Activated naive CD8-positive, alpha-beta T cell treated with anti-CD3 and anti-CD28 coated beads for 36 hours (primary cell): ENCODE measurements around the gene CARNS1. TPM values are rescaled to one million over a fixed set of nuclear protein-coding genes. Genes with fewer than 3 reads are reported as not detected.

Experiments used
- DNase-seq: peaks from one replicate; pipeline ENCODE4 v3.0.0; 2021
- H3K27ac Mint-ChIP-seq: one replicate; pipeline ENCODE4 v1.8.0; 2022; ENCODE audit warnings: mild to moderate bottlenecking, moderate library complexity, mixed read lengths
- H3K27me3 Mint-ChIP-seq: one replicate; pipeline ENCODE4 v1.8.0; 2022; ENCODE audit warnings: mild to moderate bottlenecking, mixed read lengths
- H3K36me3 Mint-ChIP-seq: one replicate; pipeline ENCODE4 v1.8.0; 2021; ENCODE audit warnings: mild to moderate bottlenecking, mixed read lengths
- H3K4me1 Mint-ChIP-seq: one replicate; pipeline ENCODE4 v1.8.0; 2021; ENCODE audit warnings: mixed read lengths
- H3K4me3 Mint-ChIP-seq: one replicate; pipeline ENCODE4 v1.8.0; 2022; ENCODE audit warnings: mild to moderate bottlenecking, moderate library complexity, mixed read lengths
- H3K9me3 Mint-ChIP-seq: one replicate; pipeline ENCODE4 v1.8.0; 2022; ENCODE audit warnings: mixed read lengths
- total RNA-seq, 2 experiments: library from RNA; stranded (reverse); gene quantifications; one replicate each; pipeline ENCODE4 v1.2.3, GENCODE V29; 2021

CARNS1 gene, protein sequence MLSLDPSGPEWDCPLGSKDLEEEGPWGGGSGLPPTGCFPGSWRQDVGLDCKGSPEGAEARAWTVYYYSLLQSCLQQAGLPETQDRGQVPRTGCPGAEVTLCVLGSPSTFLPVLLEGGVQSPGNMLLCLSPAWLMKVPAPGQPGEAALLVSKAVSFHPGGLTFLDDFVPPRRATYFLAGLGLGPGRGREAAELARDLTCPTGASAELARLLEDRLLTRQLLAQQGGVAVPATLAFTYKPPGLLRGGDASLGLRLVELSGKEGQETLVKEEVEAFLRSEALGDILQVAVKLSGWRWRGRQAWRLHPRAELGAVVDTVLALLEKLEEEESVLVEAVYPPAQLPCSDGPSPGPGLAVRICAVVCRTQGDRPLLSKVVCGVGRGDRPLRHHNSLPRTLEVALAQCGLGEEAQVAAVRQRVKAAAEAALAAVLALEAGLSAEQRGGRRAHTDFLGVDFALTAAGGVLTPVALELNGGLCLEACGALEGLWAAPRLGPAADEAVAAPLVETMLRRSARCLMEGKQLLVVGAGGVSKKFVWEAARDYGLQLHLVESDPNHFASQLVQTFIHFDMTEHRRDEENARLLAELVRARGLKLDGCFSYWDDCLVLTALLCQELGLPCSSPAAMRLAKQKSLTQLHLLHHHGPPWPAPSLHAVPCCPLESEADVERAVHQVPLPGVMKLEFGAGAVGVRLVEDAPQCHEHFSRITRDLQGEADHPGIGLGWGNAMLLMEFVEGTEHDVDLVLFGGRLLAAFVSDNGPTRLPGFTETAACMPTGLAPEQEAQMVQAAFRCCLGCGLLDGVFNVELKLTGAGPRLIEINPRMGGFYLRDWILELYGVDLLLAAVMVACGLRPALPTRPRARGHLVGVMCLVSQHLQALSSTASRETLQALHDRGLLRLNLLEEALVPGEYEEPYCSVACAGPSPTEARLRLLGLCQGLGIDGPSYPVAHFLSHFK
- 1 to 10 TPM; 3.1 to 3.7 TPM for total RNA-seq

DNA sequence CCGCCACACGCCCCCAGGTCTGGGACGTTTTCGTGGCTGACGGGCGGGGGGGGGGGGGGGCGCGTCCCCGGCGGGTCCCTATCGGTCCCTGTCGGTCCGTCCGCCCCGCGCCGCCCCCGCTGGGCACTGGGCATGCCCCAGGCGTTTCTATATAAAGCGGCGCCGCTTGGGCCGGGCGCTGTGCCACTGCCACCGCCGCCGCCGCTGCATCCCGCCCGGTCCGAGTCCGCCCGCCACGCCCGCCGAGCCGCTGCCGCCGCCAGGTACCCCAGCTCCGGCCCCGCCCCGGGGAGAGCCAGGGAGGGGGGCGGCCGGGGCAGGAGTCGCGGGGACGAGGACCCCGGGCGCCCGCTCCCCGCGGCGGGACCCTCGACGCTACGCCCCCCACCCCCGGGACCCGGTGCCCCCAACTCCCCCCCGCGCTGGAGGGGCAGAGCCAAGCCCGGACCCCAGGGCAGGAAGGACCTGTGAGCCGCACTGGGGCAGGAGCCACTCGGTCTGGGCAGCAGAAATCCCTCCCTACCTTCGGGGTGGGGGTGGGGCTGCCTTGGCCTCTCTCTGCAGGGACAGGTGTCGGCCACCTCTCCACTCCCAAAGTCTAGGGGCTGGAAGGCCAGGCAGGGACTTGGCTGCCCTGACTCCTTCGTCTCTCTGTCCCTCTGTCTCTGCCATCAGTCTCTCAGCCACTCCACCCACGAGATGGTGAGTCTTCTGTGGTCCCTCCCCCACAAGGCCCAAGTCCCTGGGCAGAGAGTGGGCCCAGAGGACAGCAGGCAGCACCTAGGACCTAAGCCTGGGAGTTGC lies at the start of gene CARNS1:
TSS of gene CARNS1 (plus strand) at position 178 of the 804 bp plus-strand sequence. CDS start at position 700, 522 bp downstream.
- Mint-ChIP-seq H3K27ac (peak within 1 kb of the TSS; percentile 89), H3K36me3 (peaks cover 4% of the 10 kb centered on the region), H3K9me3 (no peaks in the 10 kb centered on the region), H3K4me1 (peaks cover 67% of the 10 kb centered on the region), H3K4me3 (peak within 1 kb of the TSS; percentile 75), H3K27me3 (no peaks in the 10 kb centered on the region)
- DNase-seq = no peak

DNA sequence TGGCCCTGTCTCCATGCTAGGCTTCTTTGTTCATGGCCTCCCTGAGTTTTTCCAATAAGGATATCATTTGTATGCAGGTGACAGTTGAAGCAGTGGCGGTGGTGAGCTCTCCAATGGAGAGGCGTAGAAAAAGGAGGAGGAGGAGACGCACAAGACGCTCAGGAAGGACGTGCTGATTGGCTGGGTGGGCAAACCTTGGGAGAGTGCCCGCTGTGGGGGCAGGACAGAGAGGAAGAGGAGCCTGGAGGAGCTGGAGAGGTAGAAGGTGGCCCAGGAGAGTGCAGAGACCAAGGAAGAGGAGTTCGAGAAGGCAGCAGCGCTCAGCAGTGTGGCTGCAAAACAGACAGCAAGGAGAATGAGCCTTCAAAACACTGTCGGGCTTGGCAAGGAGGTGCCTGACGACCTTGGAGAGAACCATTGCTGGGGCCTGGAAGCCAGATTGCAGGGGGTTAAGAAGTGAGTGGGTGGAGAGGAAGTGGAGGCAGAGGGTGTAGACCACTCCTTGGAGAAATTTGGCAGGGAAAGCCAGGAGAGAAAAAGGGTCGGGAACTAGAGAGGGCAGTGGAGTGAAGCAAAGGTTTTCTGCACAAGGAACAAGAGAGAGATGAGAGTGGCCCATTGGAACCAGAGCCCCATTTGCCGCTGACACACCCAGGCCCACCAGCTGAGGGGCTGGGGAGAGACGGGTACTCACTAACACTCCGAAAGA lies 49.6 kb upstream of the CARNS1 start:
- H3K4me1 Mint-ChIP-seq = peaks cover 30% of the 10 kb centered on the region
- H3K27ac Mint-ChIP-seq = no peak overlapping the region
- H3K36me3 Mint-ChIP-seq = no peaks in the 10 kb centered on the region
- peaks cover 5% of the 10 kb centered on the region for H3K27me3 Mint-ChIP-seq
- DNase-seq = no peak
- H3K4me3 Mint-ChIP-seq = no peak overlapping the region
- no peaks in the 10 kb centered on the region for H3K9me3 Mint-ChIP-seq

DNA sequence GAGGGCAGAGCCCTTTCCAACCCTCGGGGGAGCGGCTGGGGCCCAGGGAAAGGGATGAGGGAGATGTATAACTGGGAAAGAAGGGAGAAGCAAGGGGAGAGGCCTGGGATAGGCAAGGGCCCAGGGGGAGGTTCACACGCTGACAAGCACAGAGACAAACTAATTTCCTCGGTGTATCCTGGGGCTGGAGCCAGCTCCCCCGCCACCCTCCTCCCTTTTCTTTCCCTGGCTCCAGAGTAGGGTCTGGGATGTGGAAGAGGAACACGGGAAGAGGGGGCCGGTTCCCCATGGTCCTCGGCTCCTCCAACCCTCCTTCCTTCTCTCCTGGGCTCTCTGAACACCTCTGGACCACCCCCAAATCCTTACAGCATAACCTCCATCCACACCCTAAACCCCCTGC lies 48.9 kb upstream of the CARNS1 start:
- Mint-ChIP-seq H3K4me3 (no peak overlapping the region), H3K27me3 (peaks cover 10% of the 10 kb centered on the region)
- DNase-seq = no peak

DNA sequence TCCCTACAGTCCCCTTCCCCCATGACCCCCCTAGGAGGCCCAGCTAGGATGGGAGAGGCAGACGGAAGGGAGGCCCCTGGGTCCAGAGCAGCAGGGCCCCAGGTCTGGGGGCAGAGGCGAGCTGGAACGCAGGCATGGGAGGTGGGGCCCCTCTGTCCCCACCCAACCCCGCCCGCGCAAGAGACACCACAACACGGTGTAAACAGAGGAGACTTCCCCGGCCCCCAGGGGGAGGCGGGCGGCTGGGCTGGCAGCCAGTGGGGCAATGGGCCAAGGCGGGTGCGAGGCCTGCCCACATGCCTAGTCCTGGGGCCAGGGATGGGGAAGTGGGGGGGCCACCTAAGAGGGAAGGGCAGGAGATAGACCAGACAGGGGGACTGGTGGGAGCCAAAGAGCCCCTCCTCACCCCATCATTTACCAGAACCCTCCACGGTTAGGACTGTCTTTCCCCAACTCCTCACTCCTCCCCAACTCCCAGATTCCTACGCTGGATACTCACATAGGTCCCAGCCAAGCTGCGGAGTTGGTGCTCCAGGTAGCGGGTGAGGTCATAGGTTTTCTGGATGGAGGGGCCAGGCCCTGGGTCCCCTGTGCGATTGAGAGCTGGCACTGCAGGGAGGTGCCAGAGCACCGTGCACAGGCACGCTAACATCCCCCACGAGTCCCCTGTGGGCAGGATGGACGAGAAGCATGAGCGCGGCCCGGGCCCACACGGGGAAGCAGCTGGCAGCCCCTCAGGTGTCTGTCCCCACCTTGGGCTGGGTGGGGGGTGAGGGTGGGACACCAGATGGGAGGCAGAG lies 48.3 kb upstream of the CARNS1 start:
- H3K27me3 Mint-ChIP-seq = peaks cover 14% of the 10 kb centered on the region
- H3K36me3 Mint-ChIP-seq = no peaks in the 10 kb centered on the region
- H3K4me3 Mint-ChIP-seq = no peak overlapping the region
- DNase-seq = no peak
- H3K9me3 Mint-ChIP-seq = no peaks in the 10 kb centered on the region
- H3K27ac Mint-ChIP-seq = no peak overlapping the region
- H3K4me1 Mint-ChIP-seq = peaks cover 39% of the 10 kb centered on the region

More for the DNA sequence above, 48.9 kb upstream of the CARNS1 start:
- Mint-ChIP-seq H3K4me1 (peaks cover 35% of the 10 kb centered on the region), H3K27ac (no peak overlapping the region), H3K9me3 (no peaks in the 10 kb centered on the region), H3K36me3 (no peaks in the 10 kb centered on the region)

DNA sequence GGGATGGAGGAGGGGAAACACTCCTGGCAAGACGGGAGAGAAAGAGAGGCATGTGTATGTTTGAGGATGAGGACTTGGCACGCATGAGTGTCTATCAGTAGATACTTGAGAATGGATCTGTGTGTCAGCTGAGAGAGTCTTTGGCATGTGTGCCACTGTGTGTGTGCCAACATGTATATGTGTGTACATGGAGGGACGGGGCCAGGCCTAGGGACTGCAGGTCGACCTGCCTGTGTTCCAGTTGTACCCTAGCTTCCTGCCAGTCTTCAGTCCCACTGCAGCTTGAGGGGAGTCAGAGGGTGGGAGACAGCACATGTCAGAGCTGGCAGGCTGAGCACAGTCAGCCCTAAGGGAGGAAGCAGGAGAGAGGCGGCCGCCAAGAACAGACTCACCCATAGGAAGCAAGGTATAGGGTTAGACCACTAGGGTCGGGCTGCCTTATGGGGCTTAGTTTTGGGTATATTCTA lies 47.7 kb upstream of the CARNS1 start:
- no peak for DNase-seq
- Mint-ChIP-seq H3K4me1 (peaks cover 39% of the 10 kb centered on the region), H3K27me3 (peaks cover 14% of the 10 kb centered on the region), H3K27ac (no peak overlapping the region), H3K4me3 (no peak overlapping the region), H3K9me3 (no peaks in the 10 kb centered on the region), H3K36me3 (no peaks in the 10 kb centered on the region)

DNA sequence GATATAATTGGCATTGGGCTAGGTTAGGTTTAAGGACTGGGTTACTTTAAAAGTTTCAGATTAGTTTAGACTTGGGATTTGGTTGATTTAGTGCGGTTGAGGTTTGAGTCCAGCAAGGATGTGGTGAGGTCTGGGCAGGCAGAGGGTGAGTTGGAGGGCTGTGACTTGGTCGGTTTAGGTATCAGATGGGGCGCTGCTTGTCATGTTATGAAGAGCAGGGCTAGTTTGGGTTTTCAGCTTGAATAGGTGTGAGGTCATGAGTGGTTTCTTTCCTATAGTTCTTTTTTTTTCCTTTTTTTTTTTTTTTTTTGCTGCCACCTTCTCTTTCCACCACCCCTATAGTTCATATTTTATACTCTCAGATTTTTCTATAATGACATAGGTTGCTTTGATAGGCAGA lies 46.9 kb upstream of the CARNS1 start:
- no peak overlapping the region for H3K4me3 Mint-ChIP-seq
- peaks cover 14% of the 10 kb centered on the region for H3K27me3 Mint-ChIP-seq
- no peak overlapping the region for H3K27ac Mint-ChIP-seq
- H3K9me3 Mint-ChIP-seq = no peaks in the 10 kb centered on the region
- peaks cover 39% of the 10 kb centered on the region for H3K4me1 Mint-ChIP-seq
- no peaks in the 10 kb centered on the region for H3K36me3 Mint-ChIP-seq
- DNase-seq = no peak

DNA sequence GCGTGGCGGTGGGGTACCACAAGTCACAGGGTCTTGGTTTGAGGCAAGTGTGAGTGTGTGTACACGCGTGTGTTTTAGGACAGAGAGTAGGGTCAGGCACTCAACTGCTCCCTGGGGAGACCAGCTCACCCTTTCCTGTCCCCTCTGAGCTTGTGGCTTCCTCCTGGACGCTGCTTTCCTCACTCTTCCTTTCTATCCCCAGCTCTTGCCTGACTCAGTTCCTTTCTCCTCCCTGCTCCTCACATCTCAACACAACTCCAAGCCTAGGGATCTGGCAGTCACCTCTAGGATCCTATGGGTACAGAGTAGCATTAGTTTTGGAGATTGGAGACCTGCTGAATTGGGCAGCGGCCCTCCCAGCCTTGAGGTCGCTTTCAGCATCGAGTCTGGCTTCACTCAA lies 46.2 kb upstream of the CARNS1 start:
- Mint-ChIP-seq H3K4me3 (no peak overlapping the region), H3K36me3 (no peaks in the 10 kb centered on the region), H3K27ac (no peak overlapping the region), H3K27me3 (peaks cover 18% of the 10 kb centered on the region), H3K9me3 (no peaks in the 10 kb centered on the region), H3K4me1 (peaks cover 41% of the 10 kb centered on the region)
- no peak for DNase-seq

DNA sequence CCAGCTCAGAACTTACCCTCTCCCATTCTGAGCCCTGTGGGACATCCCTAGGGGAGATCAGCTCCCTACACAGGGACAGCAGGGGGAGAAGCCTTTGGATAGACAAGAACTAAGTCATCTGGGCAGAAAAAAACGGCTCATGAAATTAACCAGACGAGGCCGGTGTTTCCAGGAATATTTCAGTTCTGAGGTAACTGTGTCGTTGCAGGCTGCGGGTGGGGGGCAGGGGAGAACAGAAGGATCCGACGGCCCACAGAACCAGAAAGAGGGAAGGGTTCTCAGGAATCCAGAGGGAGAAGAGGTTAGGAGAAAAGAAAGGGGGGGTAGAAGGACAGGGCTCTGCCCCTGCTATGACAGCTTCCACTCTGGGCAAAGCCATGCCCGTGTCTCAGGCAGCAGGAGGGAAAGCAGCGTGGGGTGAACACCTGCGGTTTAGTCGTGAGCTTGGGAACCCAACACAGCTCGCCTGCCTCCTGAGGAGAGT lies 45.6 kb upstream of the CARNS1 start:
- DNase-seq = no peak

DNA sequence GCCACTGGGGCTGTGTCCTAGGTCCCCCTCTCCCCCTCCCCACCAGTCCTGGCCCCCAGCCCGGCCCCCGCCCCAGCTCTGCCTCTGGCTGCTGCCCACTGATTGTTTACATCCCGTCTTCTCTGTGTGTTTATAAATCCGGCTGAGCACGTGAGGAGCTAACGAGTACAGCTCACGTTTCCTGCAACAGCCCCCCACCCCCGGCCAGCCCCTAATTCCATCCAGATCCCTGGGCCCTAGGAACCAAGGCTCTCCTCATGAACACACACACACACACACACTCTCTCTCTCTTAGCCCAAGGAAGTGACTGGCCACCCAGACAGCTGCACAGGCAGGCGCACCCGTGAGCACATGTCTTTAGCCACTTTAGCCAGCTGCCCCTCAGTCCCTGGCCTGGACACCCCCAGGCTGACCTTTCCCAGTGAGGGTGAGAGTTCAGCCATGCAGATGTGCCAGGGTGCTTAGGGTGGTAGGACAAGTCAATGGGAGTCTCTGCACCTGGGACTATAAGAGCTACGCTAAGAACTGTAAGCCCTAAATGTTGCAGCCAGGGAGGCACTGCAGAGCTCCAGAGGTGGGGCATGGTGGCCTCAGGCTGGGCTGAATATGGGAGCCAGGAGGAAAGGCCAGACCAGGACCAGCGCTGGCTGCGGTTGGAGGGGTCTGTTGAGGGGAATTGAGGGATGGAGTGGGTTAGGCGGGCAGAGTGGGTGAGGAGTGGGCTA lies 45.0 kb upstream of the CARNS1 start:
- Mint-ChIP-seq H3K36me3 (no peaks in the 10 kb centered on the region), H3K27me3 (peaks cover 20% of the 10 kb centered on the region), H3K4me1 (peaks cover 42% of the 10 kb centered on the region), H3K27ac (no peak overlapping the region), H3K9me3 (no peaks in the 10 kb centered on the region), H3K4me3 (no peak overlapping the region)
- DNase-seq = no peak

More for the DNA sequence above, 45.6 kb upstream of the CARNS1 start:
- Mint-ChIP-seq H3K4me1 (peaks cover 43% of the 10 kb centered on the region), H3K36me3 (no peaks in the 10 kb centered on the region), H3K27me3 (peaks cover 18% of the 10 kb centered on the region), H3K27ac (no peak overlapping the region), H3K9me3 (no peaks in the 10 kb centered on the region), H3K4me3 (no peak overlapping the region)

DNA sequence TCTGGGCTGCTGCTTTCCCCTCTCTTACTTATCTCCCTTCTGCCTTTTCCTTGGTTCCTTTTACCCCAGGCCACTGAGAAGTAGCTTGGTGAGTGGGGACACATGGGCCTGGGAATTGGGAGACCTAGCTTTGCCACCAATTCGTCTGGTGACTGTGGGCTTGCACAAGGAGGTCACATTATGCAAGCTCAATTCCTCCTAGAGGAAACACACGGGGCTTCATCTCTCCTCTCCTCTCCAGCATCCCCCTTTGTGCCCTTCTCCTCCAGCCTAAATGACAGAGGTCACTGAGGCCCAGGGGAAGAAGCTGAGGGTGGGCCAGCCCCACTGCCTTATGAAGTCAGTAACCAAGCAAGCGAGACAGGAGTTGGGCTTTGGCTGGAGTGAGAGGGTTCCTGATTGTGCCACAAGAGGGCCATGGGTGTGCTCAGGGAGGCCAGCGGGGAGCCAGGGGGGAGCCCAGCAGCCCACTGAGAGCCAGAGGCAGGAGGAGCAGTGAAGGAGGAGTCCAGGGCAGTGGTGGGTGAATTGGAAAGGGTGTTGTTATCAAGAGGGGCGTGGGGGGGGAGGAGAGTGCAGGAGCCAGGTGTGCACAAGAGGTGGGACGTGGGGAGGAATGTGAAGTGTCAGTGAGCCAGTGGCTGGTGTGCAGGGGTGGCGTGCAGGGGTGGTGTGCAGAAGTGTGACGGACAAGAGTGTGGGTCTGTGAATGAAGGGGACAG lies 44.1 kb upstream of the CARNS1 start:
- DNase-seq = no peak
- peaks cover 29% of the 10 kb centered on the region for H3K27me3 Mint-ChIP-seq
- H3K36me3 Mint-ChIP-seq = no peaks in the 10 kb centered on the region
- H3K4me1 Mint-ChIP-seq = peaks cover 42% of the 10 kb centered on the region
- H3K27ac Mint-ChIP-seq = no peak overlapping the region
- H3K9me3 Mint-ChIP-seq = no peaks in the 10 kb centered on the region
- H3K4me3 Mint-ChIP-seq = peak overlapping the region; percentile 27

DNA sequence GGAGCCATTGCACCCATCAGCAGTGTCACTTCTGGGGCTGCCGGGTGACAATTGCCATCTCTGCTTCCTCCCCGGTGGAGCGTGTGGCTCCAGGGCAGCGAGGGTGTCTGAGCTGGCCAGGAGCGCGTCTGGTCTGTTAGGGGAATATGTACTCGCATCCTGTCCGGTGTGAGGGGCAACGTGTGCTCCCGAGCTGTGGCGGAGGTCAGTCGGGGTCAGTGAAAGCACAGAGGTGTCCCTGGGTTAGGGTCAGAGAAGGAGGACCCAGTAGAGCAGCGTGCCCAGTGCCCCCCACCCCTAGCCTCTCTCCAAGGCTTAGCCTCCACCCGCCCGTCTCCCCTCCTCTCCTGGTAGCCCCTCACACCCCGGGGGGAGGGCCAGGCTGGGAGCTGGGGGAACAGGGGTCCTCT lies 43.6 kb upstream of the CARNS1 start:
- H3K27ac Mint-ChIP-seq = no peak overlapping the region
- H3K27me3 Mint-ChIP-seq = peaks cover 31% of the 10 kb centered on the region
- no peaks in the 10 kb centered on the region for H3K9me3 Mint-ChIP-seq
- no peaks in the 10 kb centered on the region for H3K36me3 Mint-ChIP-seq
- peak overlapping the region; percentile 27 for H3K4me3 Mint-ChIP-seq
- H3K4me1 Mint-ChIP-seq = peaks cover 42% of the 10 kb centered on the region
- no peak for DNase-seq

DNA sequence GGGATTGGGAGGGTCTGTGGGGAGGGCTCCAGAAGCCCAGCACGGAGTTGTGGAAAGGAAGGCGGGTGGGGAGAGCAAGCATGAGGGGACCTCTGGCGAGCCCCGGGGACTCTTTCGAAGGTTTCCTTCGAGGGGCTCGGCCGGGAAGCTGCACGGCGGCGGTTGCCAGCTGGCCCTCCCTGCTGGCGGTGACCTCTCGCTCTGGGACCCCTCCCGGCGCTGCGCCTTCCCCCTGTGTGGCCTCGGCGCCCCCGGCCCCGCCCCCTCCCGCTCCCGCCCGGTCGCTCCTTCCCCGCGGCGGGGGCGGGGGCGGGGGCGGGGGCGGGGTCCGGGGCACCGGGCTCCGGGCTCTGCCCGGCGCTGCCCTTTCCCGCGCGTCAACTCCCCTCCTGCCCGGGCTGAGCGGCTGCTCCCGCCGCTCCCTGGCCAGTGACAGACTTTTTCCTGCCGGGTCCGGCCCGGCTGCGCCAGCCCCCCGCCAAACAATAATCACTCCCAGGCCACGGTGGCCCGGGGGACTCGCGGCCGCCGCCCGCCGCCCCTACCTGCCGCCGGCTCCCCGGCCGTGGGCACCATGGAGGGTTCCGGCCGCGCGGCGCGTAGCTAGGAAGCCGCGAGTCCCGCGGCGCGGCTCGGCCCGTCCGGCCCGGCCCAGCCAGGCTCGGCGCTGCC lies 43.0 kb upstream of the CARNS1 start:
- no peaks in the 10 kb centered on the region for H3K9me3 Mint-ChIP-seq

More for the DNA sequence above, 43.0 kb upstream of the CARNS1 start:
- H3K4me1 Mint-ChIP-seq = peaks cover 42% of the 10 kb centered on the region
- no peaks in the 10 kb centered on the region for H3K36me3 Mint-ChIP-seq
- no peak for DNase-seq
- H3K4me3 Mint-ChIP-seq = no peak overlapping the region
- H3K27me3 Mint-ChIP-seq = peaks cover 31% of the 10 kb centered on the region
- H3K27ac Mint-ChIP-seq = no peak overlapping the region
